ENCODE data around the gene TLL2.

The TLL2 gene

GRCh38 chr10:96463562-96463961 is 50.2 kb downstream of the TLL2 start:
- DNase-seq (ENCODE audit: low read depth, low spot score): no peak

GRCh38 chr10:96462606-96463151 is 51.0 kb downstream of the TLL2 start:
- DNase-seq (ENCODE audit: low read depth, low spot score): no peak

- DNase-seq (ENCODE audit: low read depth, low spot score): no peak
Measured at GRCh38 chr10:96460316-96460715, 53.4 kb downstream of the TLL2 start.

- no peak for DNase-seq (ENCODE audit: low read depth, low spot score)
Measured at GRCh38 chr10:96457341-96457740, 56.4 kb downstream of the TLL2 start.

GRCh38 chr10:96456296-96456840 is 57.4 kb downstream of the TLL2 start:
- no peak for DNase-seq (ENCODE audit: low read depth, low spot score)

- DNase-seq (ENCODE audit: low read depth, low spot score): no peak
Measured at GRCh38 chr10:96453856-96454583, 59.7 kb downstream of the TLL2 start.

GRCh38 chr10:96452494-96453153 is 61.1 kb downstream of the TLL2 start:
- no peak for DNase-seq (ENCODE audit: low read depth, low spot score)

- DNase-seq (ENCODE audit: low read depth, low spot score): no peak
Measured at GRCh38 chr10:96450529-96451207, 63.1 kb downstream of the TLL2 start.

GRCh38 chr10:96448558-96448957 is 65.2 kb downstream of the TLL2 start:
- no peak for DNase-seq (ENCODE audit: low read depth, low spot score)

GRCh38 chr10:96448021-96448457 is 65.7 kb downstream of the TLL2 start:
- peak; percentile 20 for DNase-seq (ENCODE audit: low read depth, low spot score)

- DNase-seq (ENCODE audit: low read depth, low spot score): no peak
Measured at GRCh38 chr10:96446966-96447596, 66.6 kb downstream of the TLL2 start.

GRCh38 chr10:96441987-96442643 is 71.6 kb downstream of the TLL2 start:
- no peak for DNase-seq (ENCODE audit: low read depth, low spot score)

- no peak for DNase-seq (ENCODE audit: low read depth, low spot score)
Measured at GRCh38 chr10:96441322-96441885, 72.3 kb downstream of the TLL2 start.

GRCh38 chr10:96440361-96441292 is 73.1 kb downstream of the TLL2 start:
- DNase-seq (ENCODE audit: low read depth, low spot score): no peak

- no peak for DNase-seq (ENCODE audit: low read depth, low spot score)
Measured at GRCh38 chr10:96439725-96440124, 74.0 kb downstream of the TLL2 start.

- DNase-seq (ENCODE audit: low read depth, low spot score): no peak
Measured at GRCh38 chr10:96436035-96436434, 77.7 kb downstream of the TLL2 start.

- DNase-seq (ENCODE audit: low read depth, low spot score): no peak
Measured at GRCh38 chr10:96431211-96431970, 82.3 kb downstream of the TLL2 start.

GRCh38 chr10:96427291-96427690 is 86.4 kb downstream of the TLL2 start:
- DNase-seq (ENCODE audit: low read depth, low spot score): no peak

- DNase-seq (ENCODE audit: low read depth, low spot score): no peak
Measured at GRCh38 chr10:96422525-96422924, 91.2 kb downstream of the TLL2 start.
